PC-9 (cell line): ENCODE results near the gene CMIP.

Experiments
- CTCF ChIP-seq: fragments of 200-600 bp; sonication (generic); conservative IDR thresholded peaks from 2 replicates; pipeline ENCODE4 v1.6.1; 2017; ENCODE audit warnings: mixed run types, antibody characterized with exemption, mild to moderate bottlenecking, moderate library complexity
- EZH2 ChIP-seq: fragments of 200-600 bp; sonication (generic); IDR thresholded peaks from 2 replicates; pipeline ENCODE4 v1.8.0; 2017; ENCODE audit warnings: antibody characterized with exemption, low read depth

- no peak for TF ChIP-seq CTCF
- TF ChIP-seq EZH2 = no peak
Observed at GRCh38 chr16:81457326-81458133, 12.9 kb downstream of the CMIP start.
